Measurements from ENCODE around the gene PPARA.
"Not testable (repeated sequence)": the region's sequence is repeated elsewhere in the genome, so short reads cannot be mapped to it uniquely, and the experiment has no call there.

- TF ChIP-seq CTCF, POLR2A, EP300 (IDR thresholded peaks at IDR 0.05): not testable (repeated sequence)
These were observed 114.2 kb downstream of the PPARA start for GRCh38 chr22:46264520-46264919.
